ENCODE results near the gene SURF1.

DNA sequence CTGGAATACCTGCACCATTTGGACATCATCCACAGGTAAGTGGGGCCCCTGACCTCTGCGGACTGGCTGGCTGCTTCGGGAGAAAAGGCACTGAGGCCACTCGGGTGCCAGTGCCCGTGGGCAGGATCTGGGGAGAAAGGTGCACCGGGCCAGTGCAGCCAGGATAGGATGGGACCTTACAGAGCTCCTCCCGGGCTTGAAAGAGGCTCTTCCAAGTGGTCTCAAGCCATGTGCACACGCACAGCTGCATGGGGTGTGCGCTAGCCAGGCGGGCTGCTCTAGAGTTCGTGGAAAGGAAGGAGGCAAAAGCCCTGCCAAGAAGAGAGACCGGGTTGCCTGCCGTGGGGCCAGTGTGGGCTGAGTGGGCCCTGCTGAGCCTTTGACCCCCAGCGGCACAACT lies 33.3 kb upstream of the SURF1 start:
- no peak for TF ChIP-seq POLR2AphosphoS5 (IDR thresholded peaks at IDR 0.05)
- TF ChIP-seq, protein P1, sequence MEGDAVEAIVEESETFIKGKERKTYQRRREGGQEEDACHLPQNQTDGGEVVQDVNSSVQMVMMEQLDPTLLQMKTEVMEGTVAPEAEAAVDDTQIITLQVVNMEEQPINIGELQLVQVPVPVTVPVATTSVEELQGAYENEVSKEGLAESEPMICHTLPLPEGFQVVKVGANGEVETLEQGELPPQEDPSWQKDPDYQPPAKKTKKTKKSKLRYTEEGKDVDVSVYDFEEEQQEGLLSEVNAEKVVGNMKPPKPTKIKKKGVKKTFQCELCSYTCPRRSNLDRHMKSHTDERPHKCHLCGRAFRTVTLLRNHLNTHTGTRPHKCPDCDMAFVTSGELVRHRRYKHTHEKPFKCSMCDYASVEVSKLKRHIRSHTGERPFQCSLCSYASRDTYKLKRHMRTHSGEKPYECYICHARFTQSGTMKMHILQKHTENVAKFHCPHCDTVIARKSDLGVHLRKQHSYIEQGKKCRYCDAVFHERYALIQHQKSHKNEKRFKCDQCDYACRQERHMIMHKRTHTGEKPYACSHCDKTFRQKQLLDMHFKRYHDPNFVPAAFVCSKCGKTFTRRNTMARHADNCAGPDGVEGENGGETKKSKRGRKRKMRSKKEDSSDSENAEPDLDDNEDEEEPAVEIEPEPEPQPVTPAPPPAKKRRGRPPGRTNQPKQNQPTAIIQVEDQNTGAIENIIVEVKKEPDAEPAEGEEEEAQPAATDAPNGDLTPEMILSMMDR (IDR thresholded peaks at IDR 0.05): no peak
- no peak for TF ChIP-seq POLR2A (IDR thresholded peaks at IDR 0.05)
